Psoas muscle (tissue), 8 donors: Measurements from ENCODE around the gene LMO7. TPM values are rescaled to one million over a fixed set of nuclear protein-coding genes. Genes with fewer than 3 reads are reported as not detected.

ENCODE experiments used
- ATAC-seq, 4 donors: fragments of 200-7000 bp; cut with Tn5 transposase; one replicate each; pipeline ENCODE4 v1.9.1; 2020; ENCODE audit warnings: moderate library complexity in 3 of 4, mild to moderate bottlenecking in 2 of 4
- DNase-seq, 2 donors: peaks; one replicate each; pipeline ENCODE4 v3.0.0-alpha.2; 2020
- H3K27ac ChIP-seq: fragments of 200-600 bp; one replicate; pipeline ENCODE4 v1.8.0; 2022
- H3K27me3 ChIP-seq, 3 donors: fragments of 200-600 bp in 1 of 3; one replicate each; pipeline versions ENCODE4 v1.6.1 to v1.8.0; 2013 to 2022; ENCODE audit warnings: low read length in 2 of 3, mild to moderate bottlenecking in 2 of 3, moderate library complexity in 1 of 3; ENCODE audit not compliant: insufficient read depth in 3 of 3
- H3K36me3 ChIP-seq, 2 donors: fragments of 200-600 bp in 1 of 2; one replicate each; pipeline versions ENCODE4 v1.6.1 to v1.8.0; 2013 to 2022; ENCODE audit warnings: low read depth in 1 of 2, mild to moderate bottlenecking in 1 of 2, moderate library complexity in 1 of 2; ENCODE audit not compliant: insufficient read depth in 1 of 2
- H3K4me1 ChIP-seq: fragments of 200-600 bp; one replicate; pipeline ENCODE4 v1.8.0; 2022
- H3K4me3 ChIP-seq: fragments of 200-600 bp; one replicate; pipeline ENCODE4 v1.8.0; 2022; ENCODE audit warnings: mild to moderate bottlenecking
- H3K9me3 ChIP-seq: fragments of 200-600 bp; one replicate; pipeline ENCODE4 v1.8.0; 2022
- WGBS, 3 donors: extraction: QIAGEN DNeasy Blood & Tissue Kit; methylation state at CpG; one replicate each; pipeline versions ENCODE4 v1.1.6 to v1.1.7; 2013; 5-methylcytosine and 5-hydroxymethylcytosine counted together
- intact Hi-C, 2 donors: fragments of 100-400 bp; cut with DNase I; formaldehyde crosslinking; loops; one replicate each; pipeline versions ENCODE4 v1.11.0 to v1.14.2; 2022
- long read RNA-seq, 2 donors: library from polyadenylated mRNA; unstranded; transcript quantifications; one replicate each; pipeline ENCODE4 v2.0.0, GENCODE V29; 2021
- polyA plus RNA-seq, 3 donors: library from polyadenylated mRNA; stranded (reverse); fragments of 200-250 nt; gene quantifications; one replicate each; pipeline ENCODE4 v1.2.3, GENCODE V29; 2013
- total RNA-seq, 4 donors: library from RNA; stranded (reverse); fragmentation: NEBNext Ultra II Directional in 2 of 4; extraction: Animal tissue kit (Norgen Biotek cat#: 25700) in 2 of 4; gene quantifications; one replicate each; pipeline versions ENCODE4 v1.2.1 to v1.2.4, GENCODE V29; 2021 to 2023
- TF ChIP-seq, protein P1 (sequence below): fragments of 200-600 bp; IDR thresholded peaks from one replicate; pipeline ENCODE4 v1.8.0; 2022; ENCODE audit warnings: antibody characterized with exemption
- donor health status: healthy with polysubstance abuse.
- donor health status: DM: no; HTN: no; CAD: no; lungs with moderate emphysema.
- donor health status: Bipolar disorder and iron deficiency.
- donor health status: healthy.
- donor health status: DM: yes; HTN: yes; CAD: no.
- donor health status: DM: no; HTN: no; CAD: no.
- donor health status: DM: no; HTN: no; CAD: no.
- donor health status: DM: yes; HTN: yes; CAD: no.

LMO7 gene
- total RNA-seq: 100 to 1,000 TPM in 3 of 4 donors, 10 to 100 TPM in 1; 97.9 to 271 (median 168) TPM
- 10 to 100 TPM; 15.3 to 63.4 (median 51.8) TPM for polyA plus RNA-seq
- long read RNA-seq, donor 1, partial matches to known transcripts: 11 of 26 reads
- long read RNA-seq, donor 1, other reads (novel, unspliced or antisense): 14 of 26 reads
- long read RNA-seq, donor 2, partial matches to known transcripts: 18 of 33 reads
- long read RNA-seq, donor 2, other reads (novel, unspliced or antisense): 15 of 33 reads

DNA sequence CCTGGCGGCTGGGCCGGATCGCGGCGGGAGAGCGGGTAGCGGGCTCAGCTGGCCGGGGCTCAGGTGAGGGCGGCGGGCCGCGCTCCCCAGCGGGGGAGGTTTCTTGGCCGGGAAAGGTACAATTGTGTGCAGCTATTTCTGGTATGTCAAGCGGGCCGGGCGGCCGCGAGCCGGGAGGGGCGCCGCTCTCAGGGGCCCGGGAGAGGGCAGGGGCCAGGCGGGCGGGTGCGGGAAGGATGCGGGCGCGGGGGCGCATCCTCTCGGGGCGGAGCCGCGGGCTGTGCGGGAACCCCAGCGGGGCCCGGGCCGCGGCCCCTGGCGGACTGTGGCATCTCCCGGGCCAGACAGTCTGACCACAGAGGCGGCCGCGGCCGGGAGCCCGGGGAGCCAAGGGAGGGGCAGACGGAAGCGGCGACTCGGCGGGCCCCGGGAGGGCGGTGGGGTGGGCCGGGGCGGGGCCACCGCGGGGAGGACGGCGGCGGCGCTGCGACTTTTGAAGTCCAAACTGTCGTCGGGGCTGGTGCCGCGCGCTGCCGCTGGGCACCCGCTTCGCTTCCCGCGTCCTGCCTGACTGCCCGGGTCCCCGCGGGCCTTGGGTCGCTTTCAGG lies at the start of gene LMO7:
LMO7 (plus strand) TSS at position 503 of the 608 bp plus-strand sequence. CDS start 328 bp downstream, outside the sequence.
- DNase-seq (peak; percentile 69 to 74), ATAC-seq (peak; percentile 74 to 83 (median 82))
- intact Hi-C loops: no loop called here
- TF ChIP-seq, protein P1, sequence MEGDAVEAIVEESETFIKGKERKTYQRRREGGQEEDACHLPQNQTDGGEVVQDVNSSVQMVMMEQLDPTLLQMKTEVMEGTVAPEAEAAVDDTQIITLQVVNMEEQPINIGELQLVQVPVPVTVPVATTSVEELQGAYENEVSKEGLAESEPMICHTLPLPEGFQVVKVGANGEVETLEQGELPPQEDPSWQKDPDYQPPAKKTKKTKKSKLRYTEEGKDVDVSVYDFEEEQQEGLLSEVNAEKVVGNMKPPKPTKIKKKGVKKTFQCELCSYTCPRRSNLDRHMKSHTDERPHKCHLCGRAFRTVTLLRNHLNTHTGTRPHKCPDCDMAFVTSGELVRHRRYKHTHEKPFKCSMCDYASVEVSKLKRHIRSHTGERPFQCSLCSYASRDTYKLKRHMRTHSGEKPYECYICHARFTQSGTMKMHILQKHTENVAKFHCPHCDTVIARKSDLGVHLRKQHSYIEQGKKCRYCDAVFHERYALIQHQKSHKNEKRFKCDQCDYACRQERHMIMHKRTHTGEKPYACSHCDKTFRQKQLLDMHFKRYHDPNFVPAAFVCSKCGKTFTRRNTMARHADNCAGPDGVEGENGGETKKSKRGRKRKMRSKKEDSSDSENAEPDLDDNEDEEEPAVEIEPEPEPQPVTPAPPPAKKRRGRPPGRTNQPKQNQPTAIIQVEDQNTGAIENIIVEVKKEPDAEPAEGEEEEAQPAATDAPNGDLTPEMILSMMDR: no peak
- peak within 1 kb of the TSS; percentile 10 for H3K27ac ChIP-seq
- H3K4me3 ChIP-seq: peak within 1 kb of the TSS; percentile 70
- H3K4me1 ChIP-seq: peaks cover 5% of the 10 kb centered on the region
- no peaks in the 10 kb centered on the region for H3K36me3 ChIP-seq
- WGBS, 3 donors: 0 to 1% (median 1%) methylated on average over 39 to 76 of the region's 76 CpGs
- H3K27me3 ChIP-seq: peaks cover 0 to 10% (median 0%) of the 10 kb centered on the region in 3 donors
- no peaks in the 10 kb centered on the region for H3K9me3 ChIP-seq

DNA sequence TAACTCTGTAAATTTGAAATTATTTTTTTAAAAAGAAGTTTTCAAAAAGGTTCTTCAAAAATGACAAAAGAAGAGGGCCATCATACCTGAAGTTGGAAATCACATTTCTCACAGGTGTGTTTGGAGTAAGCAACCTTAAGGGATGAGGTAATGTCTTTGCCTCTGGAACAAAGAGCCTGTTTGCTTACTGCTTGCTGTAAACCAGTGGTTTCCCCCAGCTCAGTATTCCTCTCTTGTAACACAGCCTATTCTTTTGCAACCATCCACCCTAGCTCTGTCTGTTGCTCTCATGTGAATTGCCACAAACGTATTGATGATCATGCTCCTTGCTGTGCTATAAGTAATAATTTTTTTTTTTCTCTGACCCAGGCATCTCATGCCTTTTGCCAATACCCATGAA lies 48.5 kb upstream of the LMO7 start:
- H3K36me3 ChIP-seq: peaks cover 0 to 16% of the 10 kb centered on the region in 2 donors
- peaks cover 14% of the 10 kb centered on the region for H3K9me3 ChIP-seq
- TF ChIP-seq, protein P1: no peak
- H3K4me3 ChIP-seq: no peak overlapping the region
- peaks cover 4% of the 10 kb centered on the region for H3K4me1 ChIP-seq
- DNase-seq (no peak), ATAC-seq (no peak)
- intact Hi-C loops: no loop called here
- H3K27ac ChIP-seq: no peak overlapping the region
- 52 to 82% (median 72%) methylated on average over 1 of the region's 1 CpG for WGBS, 3 donors
- no peaks in the 10 kb centered on the region for H3K27me3 ChIP-seq

DNA sequence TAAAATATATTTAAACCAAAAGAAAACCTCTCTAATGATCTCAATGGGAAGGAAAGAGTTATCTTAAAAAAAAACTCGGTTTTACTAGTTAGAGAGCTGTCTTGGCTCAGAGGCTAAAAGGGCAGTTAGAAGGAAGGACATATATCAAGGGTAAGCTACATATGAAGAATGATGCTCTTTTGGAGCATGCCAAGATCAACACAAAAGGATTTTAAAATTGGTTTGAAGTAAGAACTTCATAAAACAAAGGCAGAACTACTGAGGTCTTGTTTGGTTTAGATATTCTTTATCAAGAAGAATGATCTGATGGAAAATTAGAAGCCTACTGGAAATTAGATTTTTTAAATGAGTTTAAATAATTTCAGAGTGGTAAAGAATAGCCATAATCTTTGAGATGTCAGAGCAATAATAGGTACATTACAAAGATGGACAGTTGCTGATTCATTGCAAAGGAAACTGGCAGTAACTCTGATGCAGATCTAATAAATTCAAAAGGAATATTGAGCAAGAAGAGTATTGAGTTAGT lies 39.4 kb upstream of the LMO7 start:
- DNase-seq (no peak), ATAC-seq (no peak)
- no peak overlapping the region for H3K27ac ChIP-seq
- WGBS, 3 donors: 56 to 75% (median 65%) methylated on average over 1 of the region's 1 CpG
- intact Hi-C loops: no loop called here
- no peaks in the 10 kb centered on the region for H3K27me3 ChIP-seq
- H3K4me1 ChIP-seq: peaks cover 5% of the 10 kb centered on the region
- no peaks in the 10 kb centered on the region for H3K9me3 ChIP-seq
- no peak overlapping the region for H3K4me3 ChIP-seq
- H3K36me3 ChIP-seq: peaks cover 0 to 18% of the 10 kb centered on the region in 2 donors
- TF ChIP-seq, protein P1: no peak

DNA sequence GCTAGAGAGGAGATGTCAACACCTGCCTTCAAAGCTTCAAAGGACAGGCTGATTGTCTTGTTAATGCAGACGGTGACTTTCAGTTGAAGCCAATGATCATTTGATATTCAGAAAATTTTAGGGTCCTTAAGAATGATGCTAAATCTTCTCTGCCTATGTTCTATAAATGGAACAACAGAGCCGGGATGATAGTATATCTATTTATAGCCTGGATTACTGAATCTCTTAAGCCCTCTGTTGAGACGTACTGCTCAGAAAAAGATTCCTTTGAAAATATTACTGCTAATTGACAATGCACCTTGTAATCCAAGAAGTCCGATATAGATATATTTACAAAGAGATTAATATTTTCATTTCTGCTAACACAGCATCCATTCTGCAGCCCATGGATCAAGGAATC lies 35.8 kb upstream of the LMO7 start:
- Histone ChIP-seq H3K27me3 (no peaks in the 10 kb centered on the region), H3K4me3 (no peak overlapping the region), H3K36me3 (peaks cover 0 to 19% of the 10 kb centered on the region in 2 donors), H3K4me1 (peaks cover 5% of the 10 kb centered on the region), H3K9me3 (no peaks in the 10 kb centered on the region), H3K27ac (peak overlapping the region; percentile 47)
- WGBS, 3 donors: 24 to 27% (median 24%) methylated on average over 4 of the region's 4 CpGs
- intact Hi-C loops: no loop called here
- TF ChIP-seq, protein P1: no peak
- DNase-seq: no peak
- peak; percentile 80 to 90 (median 84) for ATAC-seq
